ENCODE data around the gene PCNX2.
"Not testable (repeated sequence)": the region's sequence is repeated elsewhere in the genome, so short reads cannot be mapped to it uniquely, and the experiment has no call there.

PCNX2 gene

DNA sequence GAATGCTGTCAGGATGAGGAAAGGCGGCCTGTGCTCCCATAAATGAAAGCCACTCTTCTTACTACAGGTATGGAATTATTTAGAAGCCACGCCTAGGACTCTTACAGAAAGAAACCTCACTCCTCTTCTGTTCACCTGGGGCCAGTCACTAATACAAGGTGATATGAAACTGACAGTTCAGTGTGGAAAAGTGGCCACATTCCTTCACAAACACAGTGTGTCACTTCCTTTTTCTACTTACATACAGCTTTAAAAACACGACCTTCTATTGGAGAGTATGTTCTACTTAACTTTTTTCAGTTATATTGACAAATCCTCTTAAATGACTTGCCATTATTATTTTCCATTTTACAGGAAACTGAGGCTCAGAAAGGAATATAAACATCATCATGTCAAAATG lies 163.1 kb downstream of the PCNX2 start:
- H3K27me3 ChIP-seq (ENCODE audit: control insufficient read depth, insufficient read depth, low read length): no peaks in the 10 kb centered on the region
- no CpG with 5 or more reads among the region's 3 CpGs for WGBS (ENCODE audit: insufficient coverage, insufficient read length)

DNA sequence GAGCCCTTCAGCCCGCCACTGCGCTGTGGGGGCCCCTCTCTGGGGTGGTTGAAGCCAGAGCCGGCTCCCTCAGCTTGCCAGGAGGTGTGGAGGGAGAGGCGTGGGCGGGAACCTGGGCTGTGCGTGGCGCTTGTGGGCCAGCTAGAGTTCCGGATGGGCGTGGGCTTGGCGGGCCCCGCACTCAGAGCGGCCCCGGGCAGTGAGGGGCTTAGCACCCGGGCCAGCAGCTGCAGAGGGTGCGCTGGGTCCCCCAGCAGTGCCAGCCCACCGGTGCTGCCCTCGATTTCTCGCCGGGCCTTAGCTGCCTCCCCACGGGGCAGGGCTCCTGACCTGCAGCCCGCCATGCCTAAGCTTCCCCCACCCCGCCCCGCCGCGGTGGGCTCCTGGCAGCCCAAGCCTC lies 166.5 kb downstream of the PCNX2 start:
- H3K4me3 ChIP-seq (ENCODE audit: low read length); H3K27ac ChIP-seq (ENCODE audit: low read length); H3K27me3 ChIP-seq (ENCODE audit: control insufficient read depth, insufficient read depth, low read length); DNase-seq (ENCODE audit: low read depth, low spot score); H3K4me1 ChIP-seq (ENCODE audit: control insufficient read depth, insufficient read depth, low read length); H3K9me3 ChIP-seq (ENCODE audit: control insufficient read depth, insufficient read depth, low read length); H3K36me3 ChIP-seq (ENCODE audit: control insufficient read depth, insufficient read depth, low read length): not testable (repeated sequence)
- no CpG with 5 or more reads among the region's 25 CpGs for WGBS (ENCODE audit: insufficient coverage, insufficient read length)

More for the DNA sequence above, 163.1 kb downstream of the PCNX2 start:
- no peak for DNase-seq (ENCODE audit: low read depth, low spot score)
- H3K4me3 ChIP-seq (ENCODE audit: low read length): no peak overlapping the region
- H3K4me1 ChIP-seq (ENCODE audit: control insufficient read depth, insufficient read depth, low read length): no peaks in the 10 kb centered on the region
- no peak overlapping the region for H3K27ac ChIP-seq (ENCODE audit: low read length)
- no peaks in the 10 kb centered on the region for H3K9me3 ChIP-seq (ENCODE audit: control insufficient read depth, insufficient read depth, low read length)
- peaks cover 12% of the 10 kb centered on the region; the same call in 1 of the 2 replicates for H3K36me3 ChIP-seq (ENCODE audit: control insufficient read depth, insufficient read depth, low read length)

DNA sequence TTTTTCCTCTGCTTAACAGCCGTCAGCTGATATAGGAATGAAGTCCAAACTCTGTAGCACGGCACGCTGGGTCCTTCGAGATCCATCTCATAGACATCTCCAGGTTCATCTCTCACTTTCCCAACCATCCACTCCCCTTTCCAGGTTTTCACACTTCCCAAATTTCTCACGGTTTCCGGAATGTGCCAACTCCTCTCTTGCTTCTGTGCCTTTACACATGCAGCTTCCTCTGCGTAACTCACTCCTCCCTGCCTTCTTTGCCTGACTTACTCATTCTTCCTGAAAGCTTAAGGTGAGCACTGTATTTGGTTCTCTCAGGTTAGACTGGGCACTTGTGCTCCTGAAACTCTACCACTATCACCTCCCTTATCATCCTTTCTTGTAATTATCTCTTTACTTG lies 168.4 kb downstream of the PCNX2 start:
- H3K9me3 ChIP-seq (ENCODE audit: control insufficient read depth, insufficient read depth, low read length): no peaks in the 10 kb centered on the region
- no peaks in the 10 kb centered on the region for H3K27me3 ChIP-seq (ENCODE audit: control insufficient read depth, insufficient read depth, low read length)
- H3K4me1 ChIP-seq (ENCODE audit: control insufficient read depth, insufficient read depth, low read length): no peaks in the 10 kb centered on the region
- WGBS (ENCODE audit: insufficient coverage, insufficient read length): no CpG with 5 or more reads among the region's 7 CpGs
- peaks cover 7% of the 10 kb centered on the region; the same call in 1 of the 2 replicates for H3K36me3 ChIP-seq (ENCODE audit: control insufficient read depth, insufficient read depth, low read length)
- DNase-seq (ENCODE audit: low read depth, low spot score): no peak
- H3K27ac ChIP-seq (ENCODE audit: low read length): no peak overlapping the region
- H3K4me3 ChIP-seq (ENCODE audit: low read length): no peak overlapping the region

DNA sequence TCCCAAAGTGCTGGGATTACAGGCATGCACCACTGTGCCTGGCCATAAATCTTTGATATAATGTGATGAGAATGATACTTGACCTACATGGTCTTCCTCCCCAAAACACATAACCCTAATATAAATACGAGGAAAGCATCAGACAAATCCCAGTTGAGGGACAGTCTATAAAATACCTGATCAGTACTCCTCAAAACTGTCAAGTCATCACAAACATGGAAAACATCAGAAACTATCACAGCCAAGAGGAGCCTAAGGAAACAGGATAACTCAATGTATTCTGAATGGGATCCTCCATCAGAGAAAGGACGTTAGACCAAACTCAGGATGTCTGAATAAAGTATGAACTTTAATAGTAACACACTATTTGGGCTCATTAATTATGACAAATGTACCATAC lies 172.7 kb downstream of the PCNX2 start:
- Histone ChIP-seq H3K36me3 (ENCODE audit: control insufficient read depth, insufficient read depth, low read length) (no peaks in the 10 kb centered on the region; the same call in 1 of the 2 replicates), H3K9me3 (ENCODE audit: control insufficient read depth, insufficient read depth, low read length) (no peaks in the 10 kb centered on the region), H3K4me3 (ENCODE audit: low read length) (no peak overlapping the region), H3K4me1 (ENCODE audit: control insufficient read depth, insufficient read depth, low read length) (no peaks in the 10 kb centered on the region), H3K27me3 (ENCODE audit: control insufficient read depth, insufficient read depth, low read length) (no peaks in the 10 kb centered on the region), H3K27ac (ENCODE audit: low read length) (no peak overlapping the region)
- DNase-seq (ENCODE audit: low read depth, low spot score): no peak
- no CpG with 5 or more reads among the region's 2 CpGs for WGBS (ENCODE audit: insufficient coverage, insufficient read length)

DNA sequence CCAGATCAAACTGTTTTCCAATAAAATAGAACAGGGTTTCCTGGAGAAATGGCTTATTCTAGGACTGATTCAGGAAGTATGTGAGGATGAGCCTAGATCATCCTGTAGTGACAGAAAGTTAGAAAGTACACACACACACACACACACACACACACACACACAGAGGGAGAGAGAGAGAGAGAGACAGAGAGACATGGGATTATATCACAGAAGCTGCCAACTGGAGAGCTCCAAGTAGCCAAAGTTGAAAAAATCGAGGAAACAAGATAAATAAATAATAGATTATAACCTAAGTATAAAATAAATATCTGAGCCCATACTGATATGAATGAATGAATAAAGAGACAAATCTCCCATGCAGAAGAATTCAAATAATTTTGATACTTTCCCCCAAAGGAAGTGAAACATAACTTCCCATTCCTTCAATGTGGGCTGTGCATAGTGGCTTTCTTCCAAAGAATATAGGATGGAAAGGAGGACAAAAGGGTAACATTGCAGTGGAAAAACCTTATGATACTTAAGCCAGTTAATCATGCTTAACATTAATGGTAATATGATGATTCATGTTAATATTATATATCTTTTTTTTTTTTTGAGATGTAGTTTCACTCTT lies 173.5 kb downstream of the PCNX2 start:
- Histone ChIP-seq H3K9me3 (ENCODE audit: control insufficient read depth, insufficient read depth, low read length) (no peaks in the 10 kb centered on the region), H3K27ac (ENCODE audit: low read length) (no peak overlapping the region), H3K27me3 (ENCODE audit: control insufficient read depth, insufficient read depth, low read length) (no peaks in the 10 kb centered on the region), H3K4me3 (ENCODE audit: low read length) (no peak overlapping the region), H3K4me1 (ENCODE audit: control insufficient read depth, insufficient read depth, low read length) (no peaks in the 10 kb centered on the region), H3K36me3 (ENCODE audit: control insufficient read depth, insufficient read depth, low read length) (no peaks in the 10 kb centered on the region; the same call in 1 of the 2 replicates)
- no peak for DNase-seq (ENCODE audit: low read depth, low spot score)
- WGBS (ENCODE audit: insufficient coverage, insufficient read length): no CpG with 5 or more reads among the region's 1 CpG

DNA sequence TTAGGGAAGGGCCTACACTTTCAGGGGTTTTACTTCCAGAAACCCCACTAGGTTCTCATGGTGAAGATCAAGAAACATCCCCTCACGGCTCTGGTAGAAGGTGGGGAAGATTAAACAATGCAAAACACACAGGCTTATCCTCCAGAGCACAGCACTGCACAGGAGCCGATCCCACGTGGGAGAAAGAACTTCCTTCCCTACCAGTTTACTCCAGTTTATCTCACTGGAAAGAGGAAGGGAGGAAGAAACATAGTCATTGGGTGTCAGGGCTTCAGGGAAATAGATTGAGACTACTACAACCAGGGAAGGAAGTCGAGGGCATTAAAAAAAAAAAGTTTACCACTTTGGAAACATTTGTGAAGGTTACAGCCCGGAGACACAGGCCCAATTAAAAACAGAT lies 180.7 kb downstream of the PCNX2 start:
- Histone ChIP-seq H3K9me3 (ENCODE audit: control insufficient read depth, insufficient read depth, low read length) (no peaks in the 10 kb centered on the region), H3K4me3 (ENCODE audit: low read length) (no peak overlapping the region), H3K27ac (ENCODE audit: low read length) (peak overlapping the region; percentile 75), H3K27me3 (ENCODE audit: control insufficient read depth, insufficient read depth, low read length) (no peaks in the 10 kb centered on the region), H3K4me1 (ENCODE audit: control insufficient read depth, insufficient read depth, low read length) (peaks cover 9% of the 10 kb centered on the region), H3K36me3 (ENCODE audit: control insufficient read depth, insufficient read depth, low read length) (no peaks in the 10 kb centered on the region; the same call in 1 of the 2 replicates)
- WGBS (ENCODE audit: insufficient coverage, insufficient read length): no CpG with 5 or more reads among the region's 5 CpGs
- DNase-seq (ENCODE audit: low read depth, low spot score): no peak

DNA sequence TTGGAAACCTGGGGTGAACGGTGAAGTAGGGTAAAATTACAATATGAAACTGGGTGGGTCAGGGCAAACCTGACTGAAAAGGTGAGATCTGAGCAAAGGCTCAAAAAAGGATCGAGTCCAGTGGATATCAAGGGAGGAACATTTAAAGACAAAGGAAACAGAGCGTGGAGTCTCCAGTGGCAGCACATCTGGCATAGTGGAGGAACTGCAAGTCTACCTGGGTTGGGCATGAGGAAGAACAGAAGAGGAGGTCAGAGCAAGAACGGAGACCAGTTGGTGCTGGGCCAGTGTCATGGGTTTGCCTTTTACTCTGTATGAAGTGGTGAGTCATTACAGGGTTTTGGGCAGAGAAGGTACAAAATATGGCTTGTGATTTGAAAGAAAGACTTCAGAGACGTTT lies 181.4 kb downstream of the PCNX2 start:
- no peak overlapping the region for H3K4me3 ChIP-seq (ENCODE audit: low read length)
- no peak for DNase-seq (ENCODE audit: low read depth, low spot score)
- no CpG with 5 or more reads among the region's 5 CpGs for WGBS (ENCODE audit: insufficient coverage, insufficient read length)
- peaks cover 9% of the 10 kb centered on the region for H3K4me1 ChIP-seq (ENCODE audit: control insufficient read depth, insufficient read depth, low read length)
- no peaks in the 10 kb centered on the region for H3K27me3 ChIP-seq (ENCODE audit: control insufficient read depth, insufficient read depth, low read length)
- no peaks in the 10 kb centered on the region for H3K9me3 ChIP-seq (ENCODE audit: control insufficient read depth, insufficient read depth, low read length)
- H3K27ac ChIP-seq (ENCODE audit: low read length): peak overlapping the region; percentile 75
- H3K36me3 ChIP-seq (ENCODE audit: control insufficient read depth, insufficient read depth, low read length): no peaks in the 10 kb centered on the region; the same call in 1 of the 2 replicates

DNA sequence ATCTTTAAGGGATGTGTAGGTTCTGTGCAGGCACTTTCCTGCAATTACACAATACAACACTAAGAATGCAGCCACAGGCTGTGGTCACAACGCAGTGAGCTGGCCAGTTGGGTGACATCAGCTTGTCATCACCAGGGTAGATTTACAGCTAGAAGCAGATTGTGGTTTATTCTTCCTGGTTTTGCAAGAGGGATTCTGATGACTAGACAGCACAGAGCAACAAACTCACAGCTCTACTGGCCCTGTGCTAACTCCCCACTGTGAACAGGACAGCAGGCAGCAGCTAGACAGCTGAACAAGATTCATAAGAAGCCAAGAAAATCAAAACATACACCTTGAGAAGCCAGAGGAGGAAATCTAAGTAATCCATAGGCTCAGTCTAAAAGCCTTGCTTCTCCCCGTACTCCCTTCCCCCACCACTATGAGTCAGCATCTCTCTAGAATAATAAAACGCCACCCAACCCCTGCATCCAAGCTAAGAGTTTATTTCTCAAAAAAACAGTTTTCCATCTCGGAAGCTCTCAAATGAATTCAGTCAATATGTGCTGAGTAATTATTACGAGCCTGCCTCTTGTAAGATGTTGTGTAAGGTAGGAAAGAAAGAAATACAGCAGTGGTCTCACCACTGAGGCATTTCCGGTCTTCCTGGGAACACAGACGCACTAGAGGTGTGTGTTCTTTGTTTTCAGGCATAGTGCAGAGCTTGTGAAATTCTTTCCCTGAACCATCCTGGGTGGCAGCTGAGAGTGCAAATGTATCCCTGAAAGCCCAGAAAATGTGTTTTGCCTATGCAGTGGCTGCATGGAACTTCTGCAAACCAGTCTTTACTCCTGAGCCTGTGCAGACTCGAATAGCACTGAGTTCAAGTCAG lies 182.3 kb downstream of the PCNX2 start:
- H3K9me3 ChIP-seq (ENCODE audit: control insufficient read depth, insufficient read depth, low read length): no peaks in the 10 kb centered on the region
- DNase-seq (ENCODE audit: low read depth, low spot score): peak; percentile 70
- H3K36me3 ChIP-seq (ENCODE audit: control insufficient read depth, insufficient read depth, low read length): no peaks in the 10 kb centered on the region; the same call in 1 of the 2 replicates
- H3K27ac ChIP-seq (ENCODE audit: low read length): peak overlapping the region; percentile 65
- no CpG with 5 or more reads among the region's 8 CpGs for WGBS (ENCODE audit: insufficient coverage, insufficient read length)
- H3K27me3 ChIP-seq (ENCODE audit: control insufficient read depth, insufficient read depth, low read length): no peaks in the 10 kb centered on the region
- H3K4me3 ChIP-seq (ENCODE audit: low read length): no peak overlapping the region
- H3K4me1 ChIP-seq (ENCODE audit: control insufficient read depth, insufficient read depth, low read length): peaks cover 13% of the 10 kb centered on the region

DNA sequence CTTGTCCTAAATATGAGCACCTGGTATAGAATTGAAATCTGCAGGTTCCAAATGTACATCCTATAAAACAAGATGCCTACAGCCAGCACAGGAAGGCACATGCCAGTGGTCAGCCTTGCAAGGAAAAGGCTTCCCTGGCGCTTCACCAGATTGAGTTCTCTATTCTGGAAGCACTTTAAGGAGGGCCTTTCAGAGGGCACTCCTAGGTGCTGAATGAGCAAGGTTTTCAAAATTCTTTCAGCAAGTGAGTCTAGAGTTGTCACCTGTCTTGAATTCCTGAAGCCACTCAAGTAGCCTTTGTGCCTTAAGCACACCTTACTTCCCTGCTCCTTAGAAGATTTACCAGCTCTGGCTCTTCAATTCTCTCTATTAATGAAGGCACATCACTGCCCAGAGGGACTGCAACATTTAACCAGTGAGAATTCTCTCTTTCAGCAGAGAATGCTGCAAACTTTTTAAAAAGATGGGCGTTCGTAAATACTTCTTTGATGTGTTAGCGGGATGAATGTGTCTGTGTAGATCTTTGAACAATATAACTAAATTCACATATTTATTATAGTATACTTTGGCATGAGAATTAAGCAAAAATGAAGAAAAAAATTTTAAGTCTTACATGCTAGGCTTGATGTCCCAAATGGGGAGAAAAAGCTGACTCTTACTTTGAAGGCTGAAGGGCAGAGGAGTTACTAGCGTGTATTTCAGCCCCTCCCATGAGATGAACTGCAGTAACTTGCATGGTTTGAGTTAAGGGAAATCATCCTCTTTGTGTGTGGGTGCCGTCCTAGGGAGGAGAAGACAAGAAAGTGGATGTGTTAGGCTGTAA lies 183.1 kb downstream of the PCNX2 start:
- DNase-seq (ENCODE audit: low read depth, low spot score): no peak
- WGBS (ENCODE audit: insufficient coverage, insufficient read length): no CpG with 5 or more reads among the region's 6 CpGs
- Histone ChIP-seq H3K27me3 (ENCODE audit: control insufficient read depth, insufficient read depth, low read length) (no peaks in the 10 kb centered on the region), H3K4me3 (ENCODE audit: low read length) (no peak overlapping the region), H3K9me3 (ENCODE audit: control insufficient read depth, insufficient read depth, low read length) (no peaks in the 10 kb centered on the region), H3K27ac (ENCODE audit: low read length) (no peak overlapping the region), H3K4me1 (ENCODE audit: control insufficient read depth, insufficient read depth, low read length) (peaks cover 14% of the 10 kb centered on the region), H3K36me3 (ENCODE audit: control insufficient read depth, insufficient read depth, low read length) (no peaks in the 10 kb centered on the region; the same call in 1 of the 2 replicates)

DNA sequence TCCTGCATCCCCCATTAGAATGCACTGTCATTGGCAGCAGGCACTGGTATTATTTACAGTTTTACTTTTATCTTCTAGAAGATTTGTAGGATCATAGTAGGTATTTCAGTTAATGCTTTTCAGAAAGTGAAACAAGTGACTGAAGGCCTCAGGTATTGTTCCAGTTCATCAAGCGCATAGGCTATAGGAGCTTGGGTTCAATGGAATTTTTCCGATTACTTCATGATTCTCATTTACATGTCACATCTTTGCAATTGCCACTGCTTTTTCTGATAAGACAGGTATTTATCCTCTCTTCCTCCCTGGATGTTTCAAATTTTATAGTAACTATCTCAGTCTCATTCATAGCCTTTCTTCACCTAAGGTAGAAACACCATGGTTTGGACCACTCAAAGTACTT lies 183.8 kb downstream of the PCNX2 start:
- Histone ChIP-seq H3K4me3 (ENCODE audit: low read length) (no peak overlapping the region), H3K27me3 (ENCODE audit: control insufficient read depth, insufficient read depth, low read length) (no peaks in the 10 kb centered on the region), H3K36me3 (ENCODE audit: control insufficient read depth, insufficient read depth, low read length) (peaks cover 2% of the 10 kb centered on the region; the same call in 1 of the 2 replicates), H3K4me1 (ENCODE audit: control insufficient read depth, insufficient read depth, low read length) (peaks cover 14% of the 10 kb centered on the region), H3K9me3 (ENCODE audit: control insufficient read depth, insufficient read depth, low read length) (no peaks in the 10 kb centered on the region), H3K27ac (ENCODE audit: low read length) (no peak overlapping the region)
- no CpG with 5 or more reads among the region's 2 CpGs for WGBS (ENCODE audit: insufficient coverage, insufficient read length)
- no peak for DNase-seq (ENCODE audit: low read depth, low spot score)
